ENCODE results near the gene FKBP1A. TPM values are rescaled to one million over a fixed set of nuclear protein-coding genes. Genes with fewer than 3 reads are reported as not detected.

The FKBP1A gene
- total and polyA plus RNA-seq, 5 donors from 2014 or later = 49.1 to 84.3 (median 65.4) TPM

DNA sequence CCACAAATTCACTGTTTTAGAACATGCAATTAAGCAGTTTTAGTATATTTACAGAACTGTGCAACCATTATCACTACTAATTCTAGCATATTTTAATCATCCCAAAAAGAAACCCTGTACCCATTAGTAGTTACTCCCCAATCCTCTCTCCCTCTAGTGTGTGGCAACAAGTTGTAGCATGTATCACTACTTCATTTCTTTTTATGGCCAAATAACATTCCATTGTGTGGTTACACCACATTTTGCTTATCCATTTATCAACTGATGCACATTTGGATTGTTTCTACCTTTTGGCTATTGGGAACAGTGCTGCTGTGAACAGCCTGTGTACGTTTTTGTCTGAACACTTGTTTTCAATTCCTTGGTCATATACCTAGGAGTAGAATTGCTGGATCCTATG, 31.5 kb upstream of the FKBP1A start:
- Histone ChIP-seq H3K36me3 (ENCODE audit: control insufficient read depth, insufficient read depth, low read length) (no peaks in the 10 kb centered on the region), H3K4me1 (ENCODE audit: control insufficient read depth, insufficient read depth, low read length, poor library complexity, severe bottlenecking) (no peaks in the 10 kb centered on the region), H3K27ac (ENCODE audit: insufficient read depth, low read length, poor library complexity, severe bottlenecking) (no peak overlapping the region), H3K27me3 (ENCODE audit: control insufficient read depth, insufficient read depth, low read length) (no peaks in the 10 kb centered on the region), H3K4me3 (ENCODE audit: low read depth, low read length) (no peak overlapping the region), H3K9me3 (ENCODE audit: control insufficient read depth in 2 of 2, low read length in 2 of 2) (peaks cover 20% of the 10 kb centered on the region in 2 experiments)
- H3K4me3 Mint-ChIP-seq = no peak overlapping the region
- no peak for ATAC-seq (ENCODE audit: low read depth in 2 of 2)
- H3K4me1 Mint-ChIP-seq = peaks cover 0 to 10% (median 5%) of the 10 kb centered on the region in 4 donors
- peaks cover 5% of the 10 kb centered on the region for H3K27me3 Mint-ChIP-seq
- H3K36me3 Mint-ChIP-seq = peaks cover 6% of the 10 kb centered on the region
- H3K27ac Mint-ChIP-seq = no peak overlapping the region
- no peak for DNase-seq
- peaks cover 0 to 27% (median 6%) of the 10 kb centered on the region in 7 donors for H3K9me3 Mint-ChIP-seq

DNA sequence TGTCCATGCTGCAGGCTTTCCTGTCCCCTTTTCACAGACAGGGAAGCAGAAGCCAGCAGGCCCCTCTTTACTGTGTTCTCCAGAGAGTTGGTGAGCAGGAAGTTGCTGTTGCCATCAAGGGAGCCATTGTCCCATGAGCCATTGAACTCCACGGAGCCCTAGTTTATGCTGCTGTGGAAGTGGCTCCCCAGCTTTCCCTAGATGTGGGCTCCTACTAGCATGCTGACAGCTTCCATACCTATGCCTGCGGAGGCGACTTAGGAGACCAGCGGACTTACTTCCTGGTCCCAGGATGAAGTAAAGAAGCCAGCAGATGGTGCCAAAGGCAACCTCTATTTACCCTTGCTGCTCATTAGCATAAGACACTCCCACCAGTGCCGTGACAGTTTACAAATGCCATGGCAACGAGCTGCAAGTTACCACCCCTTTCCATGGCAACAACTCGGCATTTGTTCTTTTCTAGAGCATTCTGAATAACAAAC, 30.8 kb upstream of the FKBP1A start:
- peaks cover 0 to 10% (median 5%) of the 10 kb centered on the region in 4 donors for H3K4me1 Mint-ChIP-seq
- Histone ChIP-seq H3K27me3 (ENCODE audit: control insufficient read depth, insufficient read depth, low read length) (no peaks in the 10 kb centered on the region), H3K4me1 (ENCODE audit: control insufficient read depth, insufficient read depth, low read length, poor library complexity, severe bottlenecking) (no peaks in the 10 kb centered on the region), H3K27ac (ENCODE audit: insufficient read depth, low read length, poor library complexity, severe bottlenecking) (no peak overlapping the region), H3K36me3 (ENCODE audit: control insufficient read depth, insufficient read depth, low read length) (no peaks in the 10 kb centered on the region), H3K4me3 (ENCODE audit: low read depth, low read length) (no peak overlapping the region), H3K9me3 (ENCODE audit: control insufficient read depth in 2 of 2, low read length in 2 of 2) (peaks cover 26 to 27% of the 10 kb centered on the region in 2 experiments)
- peaks cover 0 to 32% (median 10%) of the 10 kb centered on the region in 7 donors for H3K9me3 Mint-ChIP-seq
- ATAC-seq (ENCODE audit: low read depth in 2 of 2) = no peak
- no peak overlapping the region for H3K4me3 Mint-ChIP-seq
- H3K36me3 Mint-ChIP-seq = peaks cover 6% of the 10 kb centered on the region
- H3K27ac Mint-ChIP-seq = no peak overlapping the region
- peak in 1 of 3 donors; percentile 48 for DNase-seq
- H3K27me3 Mint-ChIP-seq = peaks cover 6% of the 10 kb centered on the region

DNA sequence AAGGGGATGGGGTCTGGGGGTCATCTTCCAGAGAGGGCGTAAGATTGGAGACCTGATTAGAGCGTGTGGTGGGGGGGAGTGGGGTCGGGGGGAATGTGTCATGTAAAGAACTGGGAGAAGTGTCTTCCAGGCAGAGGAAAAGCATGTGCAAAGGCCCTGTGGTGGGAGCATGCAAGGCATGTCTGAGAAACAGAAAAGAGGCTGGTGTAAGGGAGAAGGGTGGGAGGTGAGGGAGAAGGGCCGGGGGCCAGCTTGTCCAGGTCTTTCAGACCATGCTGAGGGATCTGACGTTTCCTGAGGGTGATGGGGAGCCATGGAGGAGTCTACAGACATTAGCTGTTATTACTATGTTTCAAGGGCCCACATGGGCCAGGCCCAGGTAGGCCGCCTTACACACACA, 30.4 kb upstream of the FKBP1A start:
- Mint-ChIP-seq H3K27ac (no peak overlapping the region), H3K4me3 (no peak overlapping the region), H3K27me3 (peaks cover 6% of the 10 kb centered on the region), H3K4me1 (peaks cover 0 to 10% (median 5%) of the 10 kb centered on the region in 4 donors), H3K36me3 (peaks cover 6% of the 10 kb centered on the region), H3K9me3 (peaks cover 0 to 34% (median 11%) of the 10 kb centered on the region in 7 donors)
- no peaks in the 10 kb centered on the region for H3K27me3 ChIP-seq (ENCODE audit: control insufficient read depth, insufficient read depth, low read length)
- ATAC-seq (ENCODE audit: low read depth in 2 of 2) = no peak
- H3K36me3 ChIP-seq (ENCODE audit: control insufficient read depth, insufficient read depth, low read length) = no peaks in the 10 kb centered on the region
- peaks cover 30 to 31% of the 10 kb centered on the region in 2 experiments for H3K9me3 ChIP-seq (ENCODE audit: control insufficient read depth in 2 of 2, low read length in 2 of 2)
- H3K4me3 ChIP-seq (ENCODE audit: low read depth, low read length) = no peak overlapping the region
- DNase-seq = no peak
- no peaks in the 10 kb centered on the region for H3K4me1 ChIP-seq (ENCODE audit: control insufficient read depth, insufficient read depth, low read length, poor library complexity, severe bottlenecking)
- no peak overlapping the region for H3K27ac ChIP-seq (ENCODE audit: insufficient read depth, low read length, poor library complexity, severe bottlenecking)

DNA sequence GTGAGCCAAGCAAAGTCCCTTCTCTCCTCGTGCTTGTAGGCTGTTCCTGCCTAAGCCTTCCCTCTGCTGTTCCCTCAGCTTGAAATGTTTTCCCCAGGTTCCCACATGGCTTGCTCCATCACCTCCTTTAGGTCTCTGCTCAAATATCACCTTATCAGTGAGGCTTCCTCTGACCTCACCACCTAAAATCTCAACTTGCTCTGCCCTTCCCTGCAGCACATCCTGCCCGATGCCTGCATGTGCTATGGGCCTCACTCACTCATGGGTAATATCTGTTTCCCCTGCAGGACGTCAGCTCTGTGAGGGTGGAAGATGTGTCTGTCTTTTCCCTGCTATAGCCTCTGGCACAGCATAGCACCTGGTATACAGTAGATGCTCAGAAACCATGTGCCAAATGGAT, 29.9 kb upstream of the FKBP1A start:
- H3K4me1 Mint-ChIP-seq = peaks cover 0 to 10% (median 5%) of the 10 kb centered on the region in 4 donors
- no peak overlapping the region for H3K4me3 ChIP-seq (ENCODE audit: low read depth, low read length)
- no peaks in the 10 kb centered on the region for H3K4me1 ChIP-seq (ENCODE audit: control insufficient read depth, insufficient read depth, low read length, poor library complexity, severe bottlenecking)
- DNase-seq (peak in 1 of 3 donors; percentile 74), ATAC-seq (ENCODE audit: low read depth in 2 of 2) (peak in 1 of 2 donors; percentile 64)
- H3K36me3 ChIP-seq (ENCODE audit: control insufficient read depth, insufficient read depth, low read length) = no peaks in the 10 kb centered on the region
- H3K9me3 ChIP-seq (ENCODE audit: control insufficient read depth in 2 of 2, low read length in 2 of 2) = peaks cover 32 to 35% of the 10 kb centered on the region in 2 experiments
- no peak overlapping the region for H3K4me3 Mint-ChIP-seq
- H3K27me3 ChIP-seq (ENCODE audit: control insufficient read depth, insufficient read depth, low read length) = no peaks in the 10 kb centered on the region
- H3K9me3 Mint-ChIP-seq = peaks cover 0 to 35% (median 11%) of the 10 kb centered on the region in 7 donors
- peaks cover 6% of the 10 kb centered on the region for H3K27me3 Mint-ChIP-seq
- no peak overlapping the region for H3K27ac Mint-ChIP-seq
- peaks cover 6% of the 10 kb centered on the region for H3K36me3 Mint-ChIP-seq
- no peak overlapping the region for H3K27ac ChIP-seq (ENCODE audit: insufficient read depth, low read length, poor library complexity, severe bottlenecking)

DNA sequence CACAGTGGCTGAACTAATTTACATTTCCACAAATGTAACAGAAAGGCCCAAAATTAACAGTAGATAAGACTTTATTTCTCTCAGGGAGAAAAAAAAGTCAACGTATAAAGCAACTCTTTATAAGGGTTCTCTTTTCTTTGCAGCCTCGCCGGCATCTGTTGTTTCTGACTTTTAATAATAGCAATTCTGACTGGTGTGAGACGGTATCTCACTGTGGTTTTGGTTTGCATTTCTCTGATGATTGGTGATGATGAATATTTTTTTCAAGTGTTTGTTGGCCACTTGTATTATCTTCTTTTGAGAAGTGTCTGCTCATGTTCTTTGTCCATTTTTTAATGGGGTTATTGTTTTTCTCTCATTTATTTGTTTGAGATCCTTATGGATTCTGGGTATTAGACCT, 27.2 kb upstream of the FKBP1A start:
- ATAC-seq (ENCODE audit: low read depth in 2 of 2) (no peak), DNase-seq (no peak)
- Histone ChIP-seq H3K9me3 (ENCODE audit: control insufficient read depth in 2 of 2, low read length in 2 of 2) (peaks cover 32 to 35% of the 10 kb centered on the region in 2 experiments), H3K4me1 (ENCODE audit: control insufficient read depth, insufficient read depth, low read length, poor library complexity, severe bottlenecking) (no peaks in the 10 kb centered on the region), H3K27ac (ENCODE audit: insufficient read depth, low read length, poor library complexity, severe bottlenecking) (no peak overlapping the region), H3K36me3 (ENCODE audit: control insufficient read depth, insufficient read depth, low read length) (no peaks in the 10 kb centered on the region), H3K27me3 (ENCODE audit: control insufficient read depth, insufficient read depth, low read length) (no peaks in the 10 kb centered on the region), H3K4me3 (ENCODE audit: low read depth, low read length) (no peak overlapping the region)
- peaks cover 6% of the 10 kb centered on the region for H3K36me3 Mint-ChIP-seq
- peaks cover 6% of the 10 kb centered on the region for H3K27me3 Mint-ChIP-seq
- H3K4me3 Mint-ChIP-seq = no peak overlapping the region
- no peak overlapping the region for H3K27ac Mint-ChIP-seq
- peaks cover 0 to 10% (median 3%) of the 10 kb centered on the region in 4 donors for H3K4me1 Mint-ChIP-seq
- H3K9me3 Mint-ChIP-seq = peaks cover 0 to 39% (median 11%) of the 10 kb centered on the region in 7 donors

DNA sequence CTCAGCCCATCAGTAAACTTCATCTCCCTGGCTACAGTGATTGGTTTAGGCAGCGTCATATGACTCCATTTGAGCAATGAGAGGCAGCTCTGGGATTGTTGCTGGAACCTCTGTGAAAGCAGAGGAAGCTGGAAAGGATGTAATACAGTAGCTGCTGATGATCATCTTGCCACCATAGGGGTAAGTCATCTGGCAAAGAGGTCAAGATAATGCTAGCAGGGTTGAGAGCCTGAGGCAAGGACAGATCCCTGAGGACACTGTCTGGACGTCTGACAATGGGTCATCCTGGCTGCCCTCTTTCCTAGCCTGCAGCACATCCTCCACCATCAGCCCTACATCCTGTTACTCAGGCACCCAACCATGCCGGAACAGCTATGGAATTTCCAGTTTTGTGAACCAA, 25.5 kb upstream of the FKBP1A start:
- Histone ChIP-seq H3K4me3 (ENCODE audit: low read depth, low read length) (no peak overlapping the region), H3K36me3 (ENCODE audit: control insufficient read depth, insufficient read depth, low read length) (no peaks in the 10 kb centered on the region), H3K9me3 (ENCODE audit: control insufficient read depth in 2 of 2, low read length in 2 of 2) (peaks cover 32 to 35% of the 10 kb centered on the region in 2 experiments), H3K27me3 (ENCODE audit: control insufficient read depth, insufficient read depth, low read length) (no peaks in the 10 kb centered on the region), H3K27ac (ENCODE audit: insufficient read depth, low read length, poor library complexity, severe bottlenecking) (no peak overlapping the region), H3K4me1 (ENCODE audit: control insufficient read depth, insufficient read depth, low read length, poor library complexity, severe bottlenecking) (no peaks in the 10 kb centered on the region)
- peaks cover 14% of the 10 kb centered on the region for H3K27me3 Mint-ChIP-seq
- H3K36me3 Mint-ChIP-seq = peaks cover 6% of the 10 kb centered on the region
- peaks cover 0 to 10% (median 2%) of the 10 kb centered on the region in 4 donors for H3K4me1 Mint-ChIP-seq
- peaks cover 0 to 39% (median 11%) of the 10 kb centered on the region in 7 donors for H3K9me3 Mint-ChIP-seq
- DNase-seq = no peak
- H3K27ac Mint-ChIP-seq = no peak overlapping the region
- ATAC-seq (ENCODE audit: low read depth in 2 of 2) = no peak
- H3K4me3 Mint-ChIP-seq = no peak overlapping the region

DNA sequence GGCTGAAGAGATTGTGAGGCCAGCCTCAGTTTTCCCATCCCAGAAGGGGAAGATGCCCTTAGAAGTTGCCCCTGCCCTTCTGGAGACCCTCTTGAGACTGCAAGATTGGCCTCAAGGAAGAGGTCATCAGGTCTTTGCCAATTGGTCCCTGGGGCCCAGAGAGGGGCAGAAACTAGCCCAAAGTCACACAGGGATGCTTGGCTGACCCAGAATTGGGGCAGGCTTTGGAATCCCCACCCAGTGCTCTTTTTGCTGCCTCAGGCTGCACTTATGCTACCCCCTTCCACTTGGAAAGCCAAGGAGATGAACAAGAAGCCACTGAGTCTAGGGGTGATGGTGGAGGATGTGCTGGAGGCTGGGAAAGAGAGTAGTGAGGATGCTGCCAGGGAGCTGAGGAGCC, 24.9 kb upstream of the FKBP1A start:
- no peak for ATAC-seq (ENCODE audit: low read depth in 2 of 2)
- peaks cover 17% of the 10 kb centered on the region for H3K27me3 Mint-ChIP-seq

DNA sequence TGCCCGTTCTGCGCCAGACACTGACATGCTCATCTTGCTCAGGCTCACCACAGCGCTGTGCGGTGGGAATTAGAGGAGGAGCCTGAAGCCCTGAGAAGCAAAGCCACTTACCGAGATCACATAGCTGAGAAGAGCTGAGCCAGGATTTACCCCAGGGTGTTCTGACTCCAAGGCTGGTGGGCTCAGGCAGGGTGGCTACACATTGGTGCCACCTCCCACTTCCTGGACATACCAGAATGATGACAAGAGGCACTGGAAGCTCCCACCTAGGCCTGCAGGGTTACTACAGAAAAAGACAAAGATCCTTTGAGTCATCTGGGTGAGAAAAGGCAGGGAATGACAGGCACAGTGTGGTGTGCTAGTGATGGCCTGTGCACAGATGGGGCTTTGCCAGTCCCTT, 24.4 kb upstream of the FKBP1A start:
- ATAC-seq (ENCODE audit: low read depth in 2 of 2) = no peak
- Mint-ChIP-seq H3K4me1 (peaks cover 0 to 5% (median 0%) of the 10 kb centered on the region in 4 donors), H3K36me3 (peaks cover 5% of the 10 kb centered on the region), H3K27ac (peak overlapping the region in 1 of 3 donors; percentile 21), H3K9me3 (peaks cover 0 to 39% (median 11%) of the 10 kb centered on the region in 7 donors), H3K4me3 (no peak overlapping the region), H3K27me3 (peaks cover 19% of the 10 kb centered on the region)
- Histone ChIP-seq H3K4me3 (ENCODE audit: low read depth, low read length) (no peak overlapping the region), H3K27me3 (ENCODE audit: control insufficient read depth, insufficient read depth, low read length) (peaks cover 2% of the 10 kb centered on the region), H3K4me1 (ENCODE audit: control insufficient read depth, insufficient read depth, low read length, poor library complexity, severe bottlenecking) (no peaks in the 10 kb centered on the region), H3K9me3 (ENCODE audit: control insufficient read depth in 2 of 2, low read length in 2 of 2) (peaks cover 32 to 35% of the 10 kb centered on the region in 2 experiments), H3K36me3 (ENCODE audit: control insufficient read depth, insufficient read depth, low read length) (no peaks in the 10 kb centered on the region), H3K27ac (ENCODE audit: insufficient read depth, low read length, poor library complexity, severe bottlenecking) (no peak overlapping the region)
- no peak for DNase-seq

More for the DNA sequence above, 24.9 kb upstream of the FKBP1A start:
- no peak overlapping the region for H3K27ac Mint-ChIP-seq
- Histone ChIP-seq H3K9me3 (ENCODE audit: control insufficient read depth in 2 of 2, low read length in 2 of 2) (peaks cover 32 to 35% of the 10 kb centered on the region in 2 experiments), H3K4me3 (ENCODE audit: low read depth, low read length) (no peak overlapping the region), H3K4me1 (ENCODE audit: control insufficient read depth, insufficient read depth, low read length, poor library complexity, severe bottlenecking) (no peaks in the 10 kb centered on the region), H3K36me3 (ENCODE audit: control insufficient read depth, insufficient read depth, low read length) (no peaks in the 10 kb centered on the region), H3K27me3 (ENCODE audit: control insufficient read depth, insufficient read depth, low read length) (no peaks in the 10 kb centered on the region), H3K27ac (ENCODE audit: insufficient read depth, low read length, poor library complexity, severe bottlenecking) (no peak overlapping the region)
- H3K4me1 Mint-ChIP-seq = peaks cover 0 to 7% (median 1%) of the 10 kb centered on the region in 4 donors
- H3K9me3 Mint-ChIP-seq = peaks cover 0 to 39% (median 11%) of the 10 kb centered on the region in 7 donors
- H3K36me3 Mint-ChIP-seq = peaks cover 6% of the 10 kb centered on the region
- no peak overlapping the region for H3K4me3 Mint-ChIP-seq
- DNase-seq = no peak
